SKM-1 treated with dmso at 0.1 percent for 144 hours (cell line): ENCODE data around the gene MTOR.
A peak's percentile ranks its signal among the peaks of the same experiment; 100 is the strongest.
"Not testable (repeated sequence)": the region's sequence is repeated elsewhere in the genome, so short reads cannot be mapped to it uniquely, and the experiment has no call there.

ENCODE experiments used
- DNase-seq: peaks from one replicate; lab custom pipeline; 2025; ENCODE audit not compliant: unreplicated experiment; lab: John Stamatoyannopoulos, UW

Gene MTOR

GRCh38 chr1:11280719-11281376 lies 18.5 kb upstream of the MTOR start:
- DNase-seq: no peak

GRCh38 chr1:11279630-11280029 lies 17.3 kb upstream of the MTOR start:
- DNase-seq: no peak

DNA sequence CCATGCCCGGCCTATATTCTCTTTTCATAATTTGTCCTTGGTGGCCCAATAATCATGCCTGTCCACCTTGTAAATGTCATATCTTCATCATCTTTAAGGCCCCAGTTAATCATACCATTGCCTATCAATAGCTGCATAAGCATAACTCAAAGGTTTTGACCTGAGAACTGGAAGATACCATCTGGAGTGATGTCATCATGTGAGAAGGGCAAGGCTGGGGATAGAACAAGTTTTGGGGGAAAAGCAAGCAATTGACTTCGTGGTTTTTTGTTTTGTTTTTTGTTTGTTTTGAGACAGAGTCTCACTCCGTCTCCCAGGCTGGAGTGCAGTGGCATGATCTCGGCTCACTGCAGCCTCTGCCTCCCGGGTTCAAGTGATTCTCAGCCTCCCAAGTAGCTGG lies 16.8 kb upstream of the MTOR start:
- no peak for DNase-seq

- DNase-seq: no peak
Measured at GRCh38 chr1:11273595-11274234, 11.4 kb upstream of the MTOR start.

GRCh38 chr1:11272832-11273594 lies 10.7 kb upstream of the MTOR start, which contains the start of gene UBIAD1:
Gene UBIAD1, plus strand, starts transcription at chr1:11273198. Its CDS starts 334 bp downstream, at chr1:11273532.
- DNase-seq: peak; percentile 77

DNA sequence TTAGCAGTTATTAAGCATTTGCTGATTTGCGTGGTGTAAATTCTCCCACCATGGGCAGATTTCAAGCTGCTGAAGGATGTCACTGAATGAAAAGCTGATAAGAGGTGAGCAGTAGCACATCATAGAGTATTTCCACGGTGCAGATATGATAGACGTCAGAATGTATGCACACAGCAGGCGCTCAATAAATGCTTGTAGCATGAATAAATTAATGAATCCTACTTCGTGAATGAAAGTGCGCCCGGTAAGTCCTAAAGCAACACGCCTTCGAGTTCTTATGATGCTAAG lies 10.1 kb upstream of the MTOR start:
- DNase-seq: peak; percentile 34

- not testable (repeated sequence) for DNase-seq
Measured at GRCh38 chr1:11267350-11268337, 5.3 kb upstream of the MTOR start.

DNA sequence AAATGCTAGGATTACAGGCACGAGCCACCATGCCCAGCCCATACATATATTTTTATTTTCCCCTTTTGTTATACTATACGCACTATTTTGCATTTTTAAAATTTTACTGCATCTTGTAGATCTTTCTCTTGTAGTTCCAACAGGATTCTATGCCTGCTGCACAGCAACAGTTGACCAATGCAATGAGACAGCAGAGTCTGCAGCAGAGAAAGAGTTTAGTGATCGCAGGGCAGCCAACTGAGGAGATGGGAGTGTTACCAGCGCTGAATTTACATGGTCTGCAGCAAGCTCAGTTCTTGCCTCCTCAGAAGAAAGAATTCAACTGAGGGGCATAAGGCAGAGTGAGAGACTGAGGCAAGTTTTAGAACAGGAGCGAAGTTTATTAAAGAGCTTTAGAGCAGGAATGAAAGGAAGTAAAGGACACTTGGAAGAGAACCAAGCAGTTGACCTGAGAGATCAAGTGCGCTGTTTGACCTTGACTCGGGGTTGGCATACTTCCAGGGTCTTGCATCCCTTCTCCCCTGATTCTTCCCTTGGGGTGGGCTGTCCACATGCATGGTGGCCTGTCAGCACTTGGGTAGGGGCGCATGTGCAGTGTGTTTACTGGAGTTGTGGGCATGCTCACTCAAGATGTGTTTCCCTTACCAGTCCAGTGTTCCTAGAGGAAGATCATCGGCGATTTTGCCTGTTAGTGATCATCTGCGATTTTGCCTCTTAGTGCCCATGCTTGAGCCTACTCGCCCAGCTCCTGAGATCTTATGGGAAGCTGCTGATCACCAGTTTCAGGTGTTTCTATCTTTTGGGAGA lies 4.1 kb upstream of the MTOR start:
- no peak for DNase-seq

- DNase-seq: no peak
Measured at GRCh38 chr1:11256299-11256698, 6.1 kb downstream of the MTOR start.

DNA sequence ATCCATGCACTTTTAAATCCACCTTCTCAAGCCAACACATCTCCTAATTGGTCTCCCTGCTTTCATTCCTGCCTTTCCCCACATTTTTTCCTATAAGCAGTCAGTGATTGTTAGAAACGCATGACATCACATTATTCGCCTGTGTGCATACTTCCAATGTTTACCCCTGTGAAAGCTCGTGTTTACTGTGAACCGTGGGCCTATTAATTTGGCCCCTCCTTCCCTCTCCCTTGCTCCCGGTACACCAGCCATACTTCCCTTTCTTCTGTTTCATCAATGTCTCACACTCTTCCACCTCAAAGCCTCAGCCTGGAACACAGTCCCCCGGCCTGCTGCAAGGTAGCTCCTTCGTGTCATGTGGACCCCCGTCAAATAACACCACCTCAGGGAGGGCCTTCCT lies 9.1 kb downstream of the MTOR start:
- no peak for DNase-seq

DNA sequence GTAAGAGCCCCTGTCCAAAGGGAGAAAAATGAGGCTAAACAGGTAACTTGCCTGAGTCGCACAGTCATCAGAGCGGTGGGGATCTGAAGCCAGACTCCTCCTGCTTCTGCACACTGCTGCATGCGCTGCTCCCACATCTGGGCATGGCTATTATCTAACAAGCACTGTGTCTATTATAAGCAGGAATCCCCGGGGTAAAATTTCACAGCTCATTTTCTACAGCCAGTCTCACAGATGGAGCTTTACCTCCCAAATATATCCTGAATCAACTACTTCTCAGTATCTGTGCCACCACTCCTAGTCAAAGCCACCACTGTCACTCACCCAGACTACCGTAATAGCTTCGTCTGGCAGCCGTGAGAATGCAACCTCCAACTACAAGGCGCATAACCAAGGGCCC lies 9.8 kb downstream of the MTOR start:
- no peak for DNase-seq

GRCh38 chr1:11248169-11248568 lies 14.2 kb downstream of the MTOR start:
- DNase-seq: no peak

- no peak for DNase-seq
Measured at GRCh38 chr1:11245904-11246719, 16.2 kb downstream of the MTOR start.

GRCh38 chr1:11245248-11245647 lies 17.1 kb downstream of the MTOR start:
- DNase-seq: no peak

DNA sequence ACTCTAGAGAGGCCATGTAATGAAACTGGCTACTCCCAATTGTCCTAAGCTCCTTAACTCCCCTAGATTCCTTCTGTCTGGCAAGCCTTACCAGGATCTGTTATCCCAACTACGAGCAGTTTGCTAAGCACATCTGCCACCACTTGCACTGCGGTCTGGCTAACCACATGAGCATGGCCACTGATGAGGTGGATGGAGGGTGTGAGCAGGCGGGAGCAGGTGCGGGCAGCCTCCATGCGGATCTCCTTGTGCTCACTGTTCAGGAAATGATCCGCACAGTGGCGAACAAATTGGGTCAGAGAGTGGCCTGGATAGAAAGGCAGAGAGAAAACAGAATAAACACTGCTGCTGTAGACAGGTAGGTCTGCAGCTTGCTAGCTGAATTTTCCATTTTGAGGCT lies 24.0 kb downstream of the MTOR start:
- DNase-seq: no peak

GRCh38 chr1:11237356-11237755 lies 25.0 kb downstream of the MTOR start:
- DNase-seq: no peak

GRCh38 chr1:11233208-11233607 lies 29.1 kb downstream of the MTOR start:
- no peak for DNase-seq

DNA sequence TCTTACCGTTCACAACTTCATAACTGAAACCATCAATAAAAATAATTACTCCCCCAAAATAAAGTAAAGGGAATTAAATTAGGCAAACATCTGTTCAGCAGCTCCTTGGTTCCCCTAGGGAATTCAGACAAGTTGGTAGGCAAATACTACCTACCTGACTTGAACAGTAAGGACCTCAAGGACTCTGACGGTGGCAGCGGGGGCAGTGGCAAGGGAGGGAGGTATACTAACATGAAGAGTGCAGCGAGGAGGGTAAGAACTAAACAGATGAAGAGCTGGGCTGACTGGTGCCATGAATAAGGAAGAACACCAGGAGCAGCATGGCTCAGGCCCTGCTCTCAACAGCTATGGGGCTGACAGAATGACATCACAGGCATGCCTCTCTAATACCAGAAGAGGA lies 33.1 kb downstream of the MTOR start:
- no peak for DNase-seq
